ENCODE data around the gene C1QTNF6.

C1QTNF6 gene

DNA sequence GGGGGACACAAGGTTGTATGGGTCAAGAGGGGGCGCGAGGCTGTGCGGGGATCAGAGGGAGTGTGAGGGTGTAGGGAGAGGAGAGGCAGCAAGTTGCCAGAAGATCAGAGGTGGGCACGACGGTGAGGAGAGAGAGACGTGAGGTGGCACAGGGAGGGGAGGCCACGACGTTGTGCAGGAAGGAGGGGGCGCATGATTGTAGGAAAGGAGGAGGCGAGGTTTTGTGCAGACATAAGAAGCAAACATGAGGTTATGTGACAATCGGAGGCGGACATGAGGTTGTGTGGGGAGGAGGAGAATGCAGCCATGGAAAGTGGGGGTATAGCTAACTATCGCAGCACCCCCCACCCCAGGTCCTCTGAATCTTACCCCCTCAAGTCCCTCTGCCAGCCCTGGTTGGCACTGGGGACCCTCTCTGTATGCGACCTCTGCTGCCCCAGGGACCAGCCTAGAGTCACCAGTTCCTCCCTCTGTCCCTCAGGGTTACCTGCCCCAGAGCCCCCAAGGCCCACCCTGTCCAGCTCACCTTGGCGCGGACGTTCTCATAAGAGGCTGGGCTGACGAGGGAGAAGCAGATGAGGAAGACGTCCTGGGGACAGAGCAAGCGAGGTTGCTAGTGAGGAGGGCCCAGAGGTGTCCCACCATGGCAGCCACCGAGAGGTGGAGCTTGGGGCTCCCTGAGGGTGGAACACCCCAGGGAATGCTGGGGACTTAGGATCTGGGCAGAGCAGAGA lies 43.5 kb upstream of the C1QTNF6 start:
- Histone ChIP-seq H2AFZ (ENCODE audit: low read length) (no peak overlapping the region), H3K4me3 (ENCODE audit: low read length, poor library complexity, severe bottlenecking) (no peak overlapping the region), H3K9me2 (replicated peaks; ENCODE audit: low read depth, low read length) (no peaks in the 10 kb centered on the region), H3F3A (ENCODE audit: low read depth) (peaks cover 13% of the 10 kb centered on the region), H3K27me3 (ENCODE audit: insufficient read depth, low read length, poor library complexity, severe bottlenecking) (no peaks in the 10 kb centered on the region), H3K4me2 (ENCODE audit: low read depth, low read length, poor library complexity, severe bottlenecking) (peak overlapping the region; percentile 99), H3K36me3 (ENCODE audit: insufficient read depth, low read length) (peaks cover 86% of the 10 kb centered on the region; the same call in 1 of the 2 replicates), H4K20me1 (ENCODE audit: insufficient read depth, low read length, poor library complexity, severe bottlenecking) (peaks cover 72% of the 10 kb centered on the region), H3K79me2 (ENCODE audit: insufficient read depth, low read length) (peaks cover 85% of the 10 kb centered on the region), H3K9me3 (ENCODE audit: insufficient read depth, low read depth, low read length) (no peaks in the 10 kb centered on the region), H3K9ac (ENCODE audit: low read depth, low read length, poor library complexity, severe bottlenecking) (no peak overlapping the region), H3K4me1 (ENCODE audit: insufficient read depth, low read length, poor library complexity, severe bottlenecking) (peaks cover 70% of the 10 kb centered on the region)
- TF ChIP-seq, protein P1, sequence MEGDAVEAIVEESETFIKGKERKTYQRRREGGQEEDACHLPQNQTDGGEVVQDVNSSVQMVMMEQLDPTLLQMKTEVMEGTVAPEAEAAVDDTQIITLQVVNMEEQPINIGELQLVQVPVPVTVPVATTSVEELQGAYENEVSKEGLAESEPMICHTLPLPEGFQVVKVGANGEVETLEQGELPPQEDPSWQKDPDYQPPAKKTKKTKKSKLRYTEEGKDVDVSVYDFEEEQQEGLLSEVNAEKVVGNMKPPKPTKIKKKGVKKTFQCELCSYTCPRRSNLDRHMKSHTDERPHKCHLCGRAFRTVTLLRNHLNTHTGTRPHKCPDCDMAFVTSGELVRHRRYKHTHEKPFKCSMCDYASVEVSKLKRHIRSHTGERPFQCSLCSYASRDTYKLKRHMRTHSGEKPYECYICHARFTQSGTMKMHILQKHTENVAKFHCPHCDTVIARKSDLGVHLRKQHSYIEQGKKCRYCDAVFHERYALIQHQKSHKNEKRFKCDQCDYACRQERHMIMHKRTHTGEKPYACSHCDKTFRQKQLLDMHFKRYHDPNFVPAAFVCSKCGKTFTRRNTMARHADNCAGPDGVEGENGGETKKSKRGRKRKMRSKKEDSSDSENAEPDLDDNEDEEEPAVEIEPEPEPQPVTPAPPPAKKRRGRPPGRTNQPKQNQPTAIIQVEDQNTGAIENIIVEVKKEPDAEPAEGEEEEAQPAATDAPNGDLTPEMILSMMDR (conservative IDR thresholded peaks at IDR 0.05; ENCODE audit: low read length): no peak
- TF ChIP-seq EZH2phosphoT487 (IDR thresholded peaks at IDR 0.05; ENCODE audit: borderline replicate concordance): no peak

GRCh38 chr22:37230673-37231405 lies 42.8 kb upstream of the C1QTNF6 start:
- H3K27me3 ChIP-seq (ENCODE audit: insufficient read depth, low read length, poor library complexity, severe bottlenecking): no peaks in the 10 kb centered on the region
- no peak overlapping the region for H3K9ac ChIP-seq (ENCODE audit: low read depth, low read length, poor library complexity, severe bottlenecking)
- no peak for TF ChIP-seq EZH2phosphoT487 (IDR thresholded peaks at IDR 0.05; ENCODE audit: borderline replicate concordance)
- TF ChIP-seq, protein P1 (conservative IDR thresholded peaks at IDR 0.05; ENCODE audit: low read length): no peak
- peaks cover 77% of the 10 kb centered on the region for H3K79me2 ChIP-seq (ENCODE audit: insufficient read depth, low read length)
- H3K36me3 ChIP-seq (ENCODE audit: insufficient read depth, low read length): peaks cover 86% of the 10 kb centered on the region; the same call in 1 of the 2 replicates
- H4K20me1 ChIP-seq (ENCODE audit: insufficient read depth, low read length, poor library complexity, severe bottlenecking): peaks cover 65% of the 10 kb centered on the region
- H3K9me2 ChIP-seq (replicated peaks; ENCODE audit: low read depth, low read length): no peaks in the 10 kb centered on the region
- H3F3A ChIP-seq (ENCODE audit: low read depth): peaks cover 13% of the 10 kb centered on the region
- H2AFZ ChIP-seq (ENCODE audit: low read length): no peak overlapping the region
- no peaks in the 10 kb centered on the region for H3K9me3 ChIP-seq (ENCODE audit: insufficient read depth, low read depth, low read length)
- peak overlapping the region; percentile 99 for H3K4me2 ChIP-seq (ENCODE audit: low read depth, low read length, poor library complexity, severe bottlenecking)
- peaks cover 63% of the 10 kb centered on the region for H3K4me1 ChIP-seq (ENCODE audit: insufficient read depth, low read length, poor library complexity, severe bottlenecking)
- peak overlapping the region; percentile 57 for H3K4me3 ChIP-seq (ENCODE audit: low read length, poor library complexity, severe bottlenecking)

GRCh38 chr22:37229805-37230672 lies 42.0 kb upstream of the C1QTNF6 start:
- peak overlapping the region; percentile 71 for H3K4me3 ChIP-seq (ENCODE audit: low read length, poor library complexity, severe bottlenecking)
- H3K27me3 ChIP-seq (ENCODE audit: insufficient read depth, low read length, poor library complexity, severe bottlenecking): no peaks in the 10 kb centered on the region
- peak overlapping the region; percentile 94 for H3K9ac ChIP-seq (ENCODE audit: low read depth, low read length, poor library complexity, severe bottlenecking)
- TF ChIP-seq, protein P1 (conservative IDR thresholded peaks at IDR 0.05; ENCODE audit: low read length): no peak
- TF ChIP-seq EZH2phosphoT487 (IDR thresholded peaks at IDR 0.05; ENCODE audit: borderline replicate concordance): no peak
- H2AFZ ChIP-seq (ENCODE audit: low read length): no peak overlapping the region
- H3K4me2 ChIP-seq (ENCODE audit: low read depth, low read length, poor library complexity, severe bottlenecking): peak overlapping the region; percentile 99
- H3K36me3 ChIP-seq (ENCODE audit: insufficient read depth, low read length): peaks cover 88% of the 10 kb centered on the region; the same call in 1 of the 2 replicates
- H3K9me2 ChIP-seq (replicated peaks; ENCODE audit: low read depth, low read length): no peaks in the 10 kb centered on the region
- no peaks in the 10 kb centered on the region for H3K9me3 ChIP-seq (ENCODE audit: insufficient read depth, low read depth, low read length)
- H3K4me1 ChIP-seq (ENCODE audit: insufficient read depth, low read length, poor library complexity, severe bottlenecking): peaks cover 55% of the 10 kb centered on the region
- peaks cover 13% of the 10 kb centered on the region for H3F3A ChIP-seq (ENCODE audit: low read depth)
- H4K20me1 ChIP-seq (ENCODE audit: insufficient read depth, low read length, poor library complexity, severe bottlenecking): peaks cover 57% of the 10 kb centered on the region
- peaks cover 69% of the 10 kb centered on the region for H3K79me2 ChIP-seq (ENCODE audit: insufficient read depth, low read length)

Measured in Loucy (cell line).